ENCODE results near the gene LYPLAL1.

DNA sequence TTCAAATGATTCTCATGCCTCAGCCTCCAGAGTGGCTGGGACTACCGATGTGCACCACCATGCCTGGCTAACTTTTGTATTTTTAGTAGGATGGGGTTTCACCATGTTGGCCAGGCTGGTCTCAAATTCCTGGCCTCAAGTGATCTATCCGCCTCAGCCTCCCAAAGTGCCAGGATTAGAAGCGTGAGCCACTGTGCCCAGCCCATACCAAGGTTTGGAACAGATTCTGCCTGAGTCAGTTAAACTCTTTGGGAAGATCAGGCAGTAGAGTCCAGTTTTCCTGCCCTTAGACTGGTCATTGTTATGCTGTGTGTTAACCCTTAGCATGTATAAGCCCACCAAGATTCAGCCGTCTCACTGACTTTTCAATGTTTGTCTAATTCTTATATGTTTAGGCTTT, 48.3 kb upstream of the LYPLAL1 start:
- TF ChIP-seq ZNF556 (CRISPR knock-in tag; IDR thresholded peaks at IDR 0.05; ENCODE audit: borderline replicate concordance) (no peak), KDM3A (CRISPR knock-in tag; IDR thresholded peaks at IDR 0.05; ENCODE audit: low read depth) (no peak), HCFC1 (IDR thresholded peaks at IDR 0.05; ENCODE audit: low read depth, low read length) (no peak), HNRNPUL1 (IDR thresholded peaks at IDR 0.05; ENCODE audit: low read depth, low read length) (no peak), ZNF253 (CRISPR knock-in tag; IDR thresholded peaks at IDR 0.05; ENCODE audit: borderline replicate concordance) (no peak)
